NCI-H82 (cell line): Measurements from ENCODE around the gene NSMCE1.
A peak's percentile ranks its signal among the peaks of the same experiment; 100 is the strongest.

Experiments
- DNase-seq: peaks from one replicate; lab custom pipeline; 2025; lab: John Stamatoyannopoulos, UW

The NSMCE1 gene

DNA sequence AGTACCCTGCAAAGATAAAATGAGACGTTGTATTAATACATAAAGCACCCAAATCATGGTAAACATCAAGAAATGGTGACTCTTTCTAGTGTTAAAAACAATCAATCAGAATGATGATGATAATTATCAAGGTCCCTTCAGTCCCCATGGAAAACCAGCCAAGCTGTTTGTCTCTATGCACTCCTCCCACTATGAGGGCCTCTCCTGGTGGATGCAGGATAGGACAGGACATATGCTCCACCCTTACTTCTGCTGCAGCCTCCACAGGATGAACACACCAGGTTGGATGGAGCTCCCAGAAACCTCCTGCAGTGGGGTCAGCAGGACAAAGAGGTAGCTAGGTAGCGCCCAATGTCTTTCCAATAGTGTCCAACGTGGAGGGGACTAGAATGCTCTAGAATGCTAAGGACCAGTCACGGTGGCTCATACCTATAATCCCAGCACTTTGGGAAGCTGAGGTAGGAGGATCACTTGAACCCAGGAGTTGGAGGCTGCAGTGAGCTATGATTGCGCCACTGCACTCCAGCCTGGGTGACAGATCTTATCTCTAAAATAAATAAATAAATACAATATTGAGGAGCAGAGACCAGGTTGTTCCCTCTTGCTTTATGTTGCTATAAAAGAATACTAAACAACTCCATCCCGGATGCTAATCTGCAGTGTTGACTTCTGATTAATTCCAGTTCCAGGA lies 75.1 kb downstream of the NSMCE1 start:
- no peak for DNase-seq

GRCh38 chr16:27191352-27191924 lies 77.1 kb downstream of the NSMCE1 start:
- DNase-seq = no peak

- DNase-seq = no peak
Observed at GRCh38 chr16:27190316-27190871, 78.2 kb downstream of the NSMCE1 start.

- DNase-seq = peak; percentile 13
Observed at GRCh38 chr16:27189335-27189972, 79.1 kb downstream of the NSMCE1 start.

DNA sequence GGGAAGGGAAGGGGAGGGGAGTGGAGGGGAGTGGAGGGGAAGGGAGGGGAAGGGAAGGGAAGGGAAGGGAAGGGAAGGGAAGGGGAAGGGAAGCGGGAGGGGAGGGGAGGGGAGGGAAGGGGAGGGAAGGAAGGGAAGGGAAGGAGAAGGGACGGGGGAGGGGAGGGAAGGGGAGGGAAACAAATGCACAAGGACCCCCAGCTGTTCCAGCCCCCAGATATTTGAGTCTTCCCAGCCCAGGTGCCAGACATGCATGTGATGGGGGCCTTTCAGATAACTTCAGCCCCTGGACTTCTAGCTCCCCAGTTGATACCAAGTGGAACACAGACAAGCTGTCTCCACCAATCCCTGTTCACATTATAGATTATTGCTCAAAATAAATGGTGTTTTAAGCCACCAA lies 79.9 kb downstream of the NSMCE1 start:
- DNase-seq = no peak

GRCh38 chr16:27185776-27186130 lies 82.8 kb downstream of the NSMCE1 start:
- no peak for DNase-seq

DNA sequence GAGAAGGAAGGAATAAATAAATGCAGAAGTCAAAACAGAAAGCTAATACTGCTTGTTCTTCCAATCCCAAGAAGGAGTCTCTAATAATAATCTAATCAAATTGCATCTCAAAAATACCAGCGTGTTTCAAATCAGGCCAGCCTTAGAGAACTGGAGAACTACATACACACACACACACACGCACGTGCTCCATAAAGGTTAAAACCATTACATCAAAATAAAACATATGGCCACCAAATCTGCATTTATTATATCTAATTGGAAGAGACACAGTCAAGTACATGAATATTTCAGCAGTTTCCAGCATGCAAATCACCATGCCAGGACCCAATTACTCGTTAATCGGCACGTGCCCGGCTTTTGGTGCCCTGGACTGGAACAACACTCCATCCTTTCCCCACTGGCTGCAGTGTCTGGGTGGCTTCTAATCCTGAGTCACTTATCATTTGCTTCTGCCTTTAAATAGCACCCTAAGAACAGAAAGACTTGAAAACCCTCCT lies 85.6 kb downstream of the NSMCE1 start:
- DNase-seq = no peak

GRCh38 chr16:27181019-27181790 lies 87.4 kb downstream of the NSMCE1 start:
- peak; percentile 13 for DNase-seq

DNA sequence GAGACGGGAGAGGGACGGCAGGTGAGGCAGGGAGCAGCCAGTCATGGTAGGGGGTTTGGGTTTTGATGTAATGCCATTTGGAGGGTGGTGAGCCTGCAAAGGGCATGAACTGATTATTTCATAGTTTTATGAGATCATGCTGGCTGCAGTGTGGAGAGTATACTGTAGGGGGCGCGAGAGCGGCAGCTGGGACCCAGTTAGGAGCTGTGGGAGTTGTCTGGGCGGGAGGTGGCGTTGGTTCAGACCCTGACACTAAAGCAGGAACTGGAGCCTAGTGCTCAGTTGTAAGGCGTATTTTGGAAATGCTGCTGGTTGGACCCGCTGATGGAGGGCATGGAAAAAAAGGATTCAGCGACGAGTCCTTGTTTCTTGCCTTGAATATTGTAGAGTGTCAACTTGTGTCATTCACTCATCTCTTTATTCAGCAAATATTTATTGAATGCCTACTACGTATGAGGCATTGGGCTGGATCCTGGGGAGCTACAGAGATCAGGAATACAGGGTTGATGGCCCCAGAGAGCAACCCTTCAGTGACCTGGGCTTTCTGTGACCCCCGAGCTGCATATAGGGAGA lies 89.0 kb downstream of the NSMCE1 start:
- peak; percentile 72 for DNase-seq

- no peak for DNase-seq
Observed at GRCh38 chr16:27177031-27177774, 91.4 kb downstream of the NSMCE1 start.

DNA sequence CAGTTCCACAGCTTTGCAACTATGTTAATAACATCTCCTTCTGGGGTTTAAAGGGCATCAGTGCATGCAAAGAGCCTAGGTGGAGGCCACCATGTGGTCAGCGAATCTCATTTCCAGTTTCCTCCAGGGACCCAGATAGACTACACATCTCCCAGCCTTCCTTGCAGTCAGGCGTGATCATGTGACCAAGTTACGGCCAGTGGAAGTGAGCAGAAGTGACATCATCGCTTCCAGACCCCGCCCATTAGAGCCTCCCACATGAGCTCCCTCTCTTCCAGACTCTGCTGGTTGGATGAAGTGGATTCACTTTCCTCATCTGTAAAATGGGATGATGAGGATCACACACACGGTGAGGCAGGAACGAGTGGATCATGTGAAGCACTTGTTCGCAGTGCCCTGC lies 92.7 kb downstream of the NSMCE1 start:
- DNase-seq = peak; percentile 21
